Testis (tissue), 2 donors: Measurements from ENCODE around the gene ARPC1A.

ENCODE experiments used
- CTCF ChIP-seq, 3 experiments: fragments of 450-650 bp in 2 of 3; fragments of 200-600 bp in 1 of 3; sonication (generic) in 1 of 3; IDR thresholded peaks; one replicate each; pipeline ENCODE4 v1.5.1; 2016 to 2019; ENCODE audit warnings: antibody characterized with exemption in 3 of 3, mild to moderate bottlenecking in 2 of 3, moderate library complexity in 1 of 3
- POLR2A ChIP-seq: fragments of 450-650 bp; IDR thresholded peaks from one replicate; pipeline ENCODE4 v1.6.1; 2017; ENCODE audit warnings: antibody characterized with exemption, mild to moderate bottlenecking, moderate library complexity

DNA sequence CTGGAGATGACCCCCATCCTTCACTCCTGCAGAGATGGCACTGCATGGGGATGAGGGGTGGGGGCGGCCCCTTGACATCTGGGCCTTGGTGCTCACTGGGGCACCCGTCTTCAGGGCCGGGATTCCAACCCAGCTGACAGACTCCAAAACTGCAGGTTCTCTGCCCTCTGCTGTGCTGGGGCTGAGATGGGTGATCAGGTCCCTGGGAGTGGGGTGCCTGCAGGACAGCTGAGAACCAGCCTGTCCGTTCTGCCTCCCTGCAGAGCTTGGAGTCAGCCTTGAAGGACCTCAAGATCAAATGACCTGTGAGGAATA lies 68.4 kb downstream of the ARPC1A start:
- TF ChIP-seq CTCF (IDR thresholded peaks at IDR 0.05) = no peak
- TF ChIP-seq POLR2A = no peak
